GM23338 (cell line): ENCODE data around the gene ESM1. TPM values are rescaled to one million over a fixed set of nuclear protein-coding genes. Genes with fewer than 3 reads are reported as not detected.

Experiments used
- ATAC-seq: fragments of 200-7000 bp; cut with Tn5 transposase; 3 replicates; pipeline ENCODE4 v1.9.1; 2020
- DNase-seq: peaks from one replicate; pipeline ENCODE4 v3.0.0-alpha.2; 2015; ENCODE audit warnings: low spot score
- H2AFZ ChIP-seq: fragments of 200-600 bp; sonication (generic); 2 replicates; pipeline ENCODE4 v1.8.0; 2016; ENCODE audit warnings: antibody characterized with exemption, mild to moderate bottlenecking, moderate library complexity
- H3F3A ChIP-seq: fragments of 200-600 bp; sonication (generic); replicated peaks from 2 replicates; pipeline ENCODE4 v1.8.0; 2017; ENCODE audit warnings: antibody characterized with exemption, mixed run types, low read depth
- H3K27ac ChIP-seq: fragments of 200-600 bp; sonication (generic); 2 replicates; pipeline ENCODE4 v1.6.1; 2016; ENCODE audit warnings: low read depth
- H3K27me3 ChIP-seq: fragments of 200-600 bp; sonication (generic); 2 replicates; pipeline ENCODE4 v1.8.0; 2016; ENCODE audit warnings: mild to moderate bottlenecking, mixed run types, moderate library complexity; ENCODE audit not compliant: insufficient read depth
- H3K36me3 ChIP-seq: fragments of 200-600 bp; sonication (generic); 2 replicates; pipeline ENCODE4 v1.8.0; 2016; ENCODE audit warnings: mild to moderate bottlenecking; ENCODE audit not compliant: insufficient read depth
- H3K4me1 ChIP-seq: fragments of 200-600 bp; sonication (generic); 2 replicates; pipeline ENCODE4 v1.8.0; 2016; ENCODE audit warnings: mild to moderate bottlenecking, moderate library complexity; ENCODE audit not compliant: insufficient read depth
- H3K4me2 ChIP-seq: fragments of 200-600 bp; sonication (generic); 2 replicates; pipeline ENCODE4 v1.7.1; 2017; ENCODE audit warnings: mixed run types
- H3K4me3 ChIP-seq: fragments of 200-600 bp; sonication (generic); 2 replicates; pipeline ENCODE4 v1.6.1; 2016; ENCODE audit warnings: mixed run types
- H3K79me2 ChIP-seq: fragments of 200-600 bp; sonication (generic); replicated peaks from 2 replicates; pipeline ENCODE4 v1.8.0; 2017; ENCODE audit warnings: mild to moderate bottlenecking; ENCODE audit not compliant: insufficient read depth
- H3K9me2 ChIP-seq: fragments of 200-600 bp; sonication (generic); 2 replicates; pipeline ENCODE4 v1.8.0; 2017; ENCODE audit not compliant: insufficient read depth
- H4K20me1 ChIP-seq: fragments of 200-600 bp; sonication (generic); replicated peaks from 2 replicates; pipeline ENCODE4 v1.8.0; 2017; ENCODE audit warnings: mild to moderate bottlenecking; ENCODE audit not compliant: insufficient read depth
- H3K27ac Mint-ChIP-seq: 2 replicates; pipeline ENCODE4 v1.8.0; 2020; ENCODE audit warnings: inconsistent platforms, mild to moderate bottlenecking, moderate library complexity, mixed read lengths
- H3K27me3 Mint-ChIP-seq: 3 replicates; pipeline ENCODE4 v1.8.0; 2022; ENCODE audit warnings: low read depth, mild to moderate bottlenecking, moderate library complexity, mixed read lengths, inconsistent platforms; ENCODE audit not compliant: insufficient read depth, poor library complexity
- H3K36me3 Mint-ChIP-seq: 3 replicates; pipeline ENCODE4 v1.8.0; 2021; ENCODE audit warnings: low read depth, mild to moderate bottlenecking, inconsistent platforms, moderate library complexity, mixed read lengths
- H3K4me1 Mint-ChIP-seq: 3 replicates; pipeline ENCODE4 v1.8.0; 2020; ENCODE audit warnings: mild to moderate bottlenecking, inconsistent platforms, mixed read lengths
- H3K4me3 Mint-ChIP-seq: 3 replicates; pipeline ENCODE4 v1.8.0; 2021; ENCODE audit warnings: moderate library complexity, mild to moderate bottlenecking, inconsistent platforms, mixed read lengths
- H3K9me3 Mint-ChIP-seq: 3 replicates; pipeline ENCODE4 v1.8.0; 2020; ENCODE audit warnings: moderate library complexity, mild to moderate bottlenecking, inconsistent platforms, mixed read lengths
- CREB1 ChIP-seq: fragments of 250-450 bp; sonication (Bioruptor Pico); IDR thresholded peaks from 2 replicates; pipeline ENCODE4 v1.5.0; 2020; ENCODE audit warnings: low read depth, mild to moderate bottlenecking, moderate library complexity
- EZH2 ChIP-seq: fragments of 200-600 bp; sonication (generic); IDR thresholded peaks from one replicate; pipeline ENCODE4 v1.8.0; 2017; ENCODE audit warnings: antibody characterized with exemption, mild to moderate bottlenecking, low read depth; ENCODE audit not compliant: unreplicated experiment
- NANOG ChIP-seq: IDR thresholded peaks from 2 replicates; pipeline ENCODE4 v1.6.1; 2016; ENCODE audit warnings: antibody characterized with exemption, borderline replicate concordance
- POLR2AphosphoS5 ChIP-seq: IDR thresholded peaks from 2 replicates; pipeline ENCODE4 v1.6.1; 2016; ENCODE audit warnings: antibody characterized with exemption, low read depth
- STAT1 ChIP-seq: IDR thresholded peaks from one replicate; pipeline ENCODE4 v1.6.1; 2016; ENCODE audit warnings: antibody characterized with exemption; ENCODE audit not compliant: unreplicated experiment
- ZNF331 ChIP-seq: fragments of 250-450 bp; sonication (Bioruptor Pico); IDR thresholded peaks from 2 replicates; pipeline ENCODE4 v1.5.0; 2020; ENCODE audit warnings: low read depth, mild to moderate bottlenecking, moderate library complexity
- polyA plus RNA-seq: library from polyadenylated mRNA; unstranded; fragments of >200 nt; fragmentation: Nextera tagmentation; extraction: Ambion mirVana; gene quantifications from 2 replicates; pipeline ENCODE4 v1.2.1, GENCODE V29; 2016
- total RNA-seq: library from RNA; depleted of rRNA; stranded (reverse); fragments of >200 nt; shearing (Covaris generic); gene quantifications from 2 replicates; pipeline ENCODE4 v1.2.3, GENCODE V29; 2014
- TF ChIP-seq, protein P1 (sequence below): IDR thresholded peaks from 2 replicates; pipeline ENCODE4 v1.6.1; 2016; ENCODE audit warnings: antibody characterized with exemption
- TF ChIP-seq, protein P2 (sequence below): IDR thresholded peaks from one replicate; pipeline ENCODE4 v1.6.1; 2018; ENCODE audit warnings: antibody characterized with exemption; ENCODE audit not compliant: unreplicated experiment

Gene ESM1
- total and polyA plus RNA-seq, 2 experiments from 2014 or later = 0.14 TPM; not detected in 1

DNA sequence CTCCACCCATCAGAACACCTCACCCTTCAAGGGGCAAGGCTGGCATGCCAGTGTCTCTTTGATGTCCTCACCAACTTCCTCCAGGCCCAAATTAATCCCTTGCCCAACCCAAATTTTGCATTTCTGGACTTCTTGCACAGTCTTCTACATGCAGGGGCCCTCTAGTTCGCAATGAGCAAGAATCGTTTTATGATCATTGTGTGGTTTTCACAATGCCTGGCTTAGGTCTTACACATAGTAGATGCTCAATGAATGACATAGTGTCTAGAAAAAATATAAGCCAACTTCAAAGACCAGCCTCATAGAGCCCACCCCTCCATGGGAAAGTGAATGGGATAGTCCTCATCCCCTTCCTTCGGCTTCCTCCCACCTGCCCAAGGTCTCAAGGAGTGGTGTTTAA, 9.8 kb upstream of the ESM1 start:
- peaks cover 30% of the 10 kb centered on the region for H3K4me1 Mint-ChIP-seq
- no peaks in the 10 kb centered on the region for H3K9me3 Mint-ChIP-seq
- H3K4me3 Mint-ChIP-seq = no peak overlapping the region
- TF ChIP-seq STAT1 = no peak
- Histone ChIP-seq H3K4me3 (no peak overlapping the region), H3F3A (no peaks in the 10 kb centered on the region), H3K27ac (no peak overlapping the region), H3K4me2 (no peak overlapping the region), H2AFZ (no peak overlapping the region), H3K9me2 (0 out of 2 replicates have a peak, but pooled peaks cover 4% of the 10 kb centered on the region), H4K20me1 (no peaks in the 10 kb centered on the region), H3K36me3 (no peaks in the 10 kb centered on the region), H3K4me1 (peaks cover 22% of the 10 kb centered on the region), H3K79me2 (no peaks in the 10 kb centered on the region), H3K27me3 (no peaks in the 10 kb centered on the region)
- no peaks in the 10 kb centered on the region for H3K36me3 Mint-ChIP-seq
- ATAC-seq (no peak), DNase-seq (no peak)
- no peak overlapping the region for H3K27ac Mint-ChIP-seq
- peaks cover 2% of the 10 kb centered on the region for H3K27me3 Mint-ChIP-seq

DNA sequence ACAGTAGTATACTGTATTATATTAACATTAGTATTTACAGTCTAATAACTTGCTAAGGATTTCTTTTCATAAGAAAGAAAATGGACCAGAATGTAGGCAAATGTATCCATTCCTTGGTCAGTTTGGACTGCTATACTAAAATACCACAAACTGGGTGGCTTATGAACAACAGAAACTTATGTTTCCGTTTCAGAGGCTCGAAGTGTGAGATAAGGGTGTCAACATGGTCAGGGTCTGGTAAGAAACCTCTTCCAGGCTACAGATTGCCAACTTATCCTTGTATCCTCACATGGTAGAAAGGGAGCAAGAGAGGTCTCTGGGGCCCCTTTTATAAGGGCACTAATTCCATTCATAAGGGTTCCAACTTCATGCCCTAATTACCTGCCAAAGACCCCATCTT, 9.2 kb upstream of the ESM1 start:
- no peaks in the 10 kb centered on the region for H3K9me3 Mint-ChIP-seq
- H3K4me1 Mint-ChIP-seq = peaks cover 30% of the 10 kb centered on the region
- no peak overlapping the region for H3K4me3 Mint-ChIP-seq
- Histone ChIP-seq H3K79me2 (no peaks in the 10 kb centered on the region), H3K4me2 (no peak overlapping the region), H3K4me3 (no peak overlapping the region), H3K4me1 (peaks cover 22% of the 10 kb centered on the region), H3F3A (no peaks in the 10 kb centered on the region), H3K9me2 (0 out of 2 replicates have a peak, but pooled peaks cover 4% of the 10 kb centered on the region), H3K36me3 (no peaks in the 10 kb centered on the region), H3K27me3 (no peaks in the 10 kb centered on the region), H2AFZ (no peak overlapping the region), H4K20me1 (no peaks in the 10 kb centered on the region), H3K27ac (no peak overlapping the region)
- no peak overlapping the region for H3K27ac Mint-ChIP-seq
- no peaks in the 10 kb centered on the region for H3K36me3 Mint-ChIP-seq
- H3K27me3 Mint-ChIP-seq = peaks cover 2% of the 10 kb centered on the region
- ATAC-seq (no peak), DNase-seq (no peak)
- TF ChIP-seq EZH2 = no peak
- TF ChIP-seq POLR2AphosphoS5 = no peak
- no peak for TF ChIP-seq CREB1
- TF ChIP-seq, protein P1, sequence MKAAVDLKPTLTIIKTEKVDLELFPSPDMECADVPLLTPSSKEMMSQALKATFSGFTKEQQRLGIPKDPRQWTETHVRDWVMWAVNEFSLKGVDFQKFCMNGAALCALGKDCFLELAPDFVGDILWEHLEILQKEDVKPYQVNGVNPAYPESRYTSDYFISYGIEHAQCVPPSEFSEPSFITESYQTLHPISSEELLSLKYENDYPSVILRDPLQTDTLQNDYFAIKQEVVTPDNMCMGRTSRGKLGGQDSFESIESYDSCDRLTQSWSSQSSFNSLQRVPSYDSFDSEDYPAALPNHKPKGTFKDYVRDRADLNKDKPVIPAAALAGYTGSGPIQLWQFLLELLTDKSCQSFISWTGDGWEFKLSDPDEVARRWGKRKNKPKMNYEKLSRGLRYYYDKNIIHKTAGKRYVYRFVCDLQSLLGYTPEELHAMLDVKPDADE = no peak

DNA sequence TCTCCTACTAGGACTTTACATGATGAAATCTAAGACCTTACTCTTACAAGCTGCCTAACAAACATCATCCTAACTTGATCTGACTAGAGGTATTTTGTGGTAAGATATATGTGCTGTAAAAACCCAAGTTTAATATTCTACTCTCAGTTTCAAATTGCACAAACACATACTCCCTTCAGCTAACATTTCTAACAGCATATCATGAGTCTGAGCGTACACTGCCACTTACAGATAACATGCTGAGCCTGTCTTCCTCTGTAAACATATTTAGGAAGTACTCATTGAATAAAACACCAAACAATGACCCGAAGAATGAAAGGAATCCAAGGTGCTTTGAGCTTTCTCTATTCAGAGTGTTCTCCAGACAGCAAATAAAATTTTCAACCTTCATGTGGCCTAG, 7.9 kb upstream of the ESM1 start:
- peak; percentile 67; the same call in 1 of the 2 replicates for TF ChIP-seq NANOG
- no peak for TF ChIP-seq ZNF331 (CRISPR knock-in tag)
- TF ChIP-seq EZH2 = no peak
- TF ChIP-seq, protein P2, sequence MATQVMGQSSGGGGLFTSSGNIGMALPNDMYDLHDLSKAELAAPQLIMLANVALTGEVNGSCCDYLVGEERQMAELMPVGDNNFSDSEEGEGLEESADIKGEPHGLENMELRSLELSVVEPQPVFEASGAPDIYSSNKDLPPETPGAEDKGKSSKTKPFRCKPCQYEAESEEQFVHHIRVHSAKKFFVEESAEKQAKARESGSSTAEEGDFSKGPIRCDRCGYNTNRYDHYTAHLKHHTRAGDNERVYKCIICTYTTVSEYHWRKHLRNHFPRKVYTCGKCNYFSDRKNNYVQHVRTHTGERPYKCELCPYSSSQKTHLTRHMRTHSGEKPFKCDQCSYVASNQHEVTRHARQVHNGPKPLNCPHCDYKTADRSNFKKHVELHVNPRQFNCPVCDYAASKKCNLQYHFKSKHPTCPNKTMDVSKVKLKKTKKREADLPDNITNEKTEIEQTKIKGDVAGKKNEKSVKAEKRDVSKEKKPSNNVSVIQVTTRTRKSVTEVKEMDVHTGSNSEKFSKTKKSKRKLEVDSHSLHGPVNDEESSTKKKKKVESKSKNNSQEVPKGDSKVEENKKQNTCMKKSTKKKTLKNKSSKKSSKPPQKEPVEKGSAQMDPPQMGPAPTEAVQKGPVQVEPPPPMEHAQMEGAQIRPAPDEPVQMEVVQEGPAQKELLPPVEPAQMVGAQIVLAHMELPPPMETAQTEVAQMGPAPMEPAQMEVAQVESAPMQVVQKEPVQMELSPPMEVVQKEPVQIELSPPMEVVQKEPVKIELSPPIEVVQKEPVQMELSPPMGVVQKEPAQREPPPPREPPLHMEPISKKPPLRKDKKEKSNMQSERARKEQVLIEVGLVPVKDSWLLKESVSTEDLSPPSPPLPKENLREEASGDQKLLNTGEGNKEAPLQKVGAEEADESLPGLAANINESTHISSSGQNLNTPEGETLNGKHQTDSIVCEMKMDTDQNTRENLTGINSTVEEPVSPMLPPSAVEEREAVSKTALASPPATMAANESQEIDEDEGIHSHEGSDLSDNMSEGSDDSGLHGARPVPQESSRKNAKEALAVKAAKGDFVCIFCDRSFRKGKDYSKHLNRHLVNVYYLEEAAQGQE = no peak
- DNase-seq (peak; percentile 44), ATAC-seq (peak; percentile 43)
- H3K36me3 Mint-ChIP-seq = no peaks in the 10 kb centered on the region
- peaks cover 4% of the 10 kb centered on the region; the same call in 1 of the 2 replicates for H3K9me2 ChIP-seq
- H3K27ac ChIP-seq = 0 out of 2 replicates have a peak overlapping the region, but pooled peaks have one; percentile 1
- H3K4me3 Mint-ChIP-seq = peak overlapping the region; percentile 31; the same call in 2 of the 3 replicates
- no peaks in the 10 kb centered on the region for H3K27me3 ChIP-seq
- H3K4me1 ChIP-seq = peaks cover 31% of the 10 kb centered on the region
- H3K4me3 ChIP-seq = 0 out of 2 replicates have a peak overlapping the region, but pooled peaks have one; percentile 18
- peaks cover 38% of the 10 kb centered on the region for H3K4me1 Mint-ChIP-seq
- H3K79me2 ChIP-seq = no peaks in the 10 kb centered on the region
- H2AFZ ChIP-seq = no peak overlapping the region
- H3K4me2 ChIP-seq = peak overlapping the region; percentile 30
- no peaks in the 10 kb centered on the region for H3K36me3 ChIP-seq
- no peaks in the 10 kb centered on the region for H3F3A ChIP-seq
- H4K20me1 ChIP-seq = no peaks in the 10 kb centered on the region
- H3K27ac Mint-ChIP-seq = 0 out of 2 replicates have a peak overlapping the region, but pooled peaks have one; percentile 9
- peaks cover 2% of the 10 kb centered on the region for H3K27me3 Mint-ChIP-seq
- no peaks in the 10 kb centered on the region for H3K9me3 Mint-ChIP-seq
